Breast epithelium (tissue), 3 donors: ENCODE results near the gene NDEL1.

Experiments used
- CTCF ChIP-seq, 3 donors: fragments of 450-650 bp; IDR thresholded peaks; one replicate each; pipeline ENCODE4 v1.5.1; 2016 to 2017; ENCODE audit warnings: antibody characterized with exemption in 3 of 3, mild to moderate bottlenecking in 3 of 3, moderate library complexity in 3 of 3
- POLR2AphosphoS5 ChIP-seq, 3 donors: sonication (generic); formaldehyde crosslinking; IDR thresholded peaks; one replicate each; pipeline ENCODE4 v1.6.1; 2017; ENCODE audit warnings: antibody characterized with exemption in 3 of 3

DNA sequence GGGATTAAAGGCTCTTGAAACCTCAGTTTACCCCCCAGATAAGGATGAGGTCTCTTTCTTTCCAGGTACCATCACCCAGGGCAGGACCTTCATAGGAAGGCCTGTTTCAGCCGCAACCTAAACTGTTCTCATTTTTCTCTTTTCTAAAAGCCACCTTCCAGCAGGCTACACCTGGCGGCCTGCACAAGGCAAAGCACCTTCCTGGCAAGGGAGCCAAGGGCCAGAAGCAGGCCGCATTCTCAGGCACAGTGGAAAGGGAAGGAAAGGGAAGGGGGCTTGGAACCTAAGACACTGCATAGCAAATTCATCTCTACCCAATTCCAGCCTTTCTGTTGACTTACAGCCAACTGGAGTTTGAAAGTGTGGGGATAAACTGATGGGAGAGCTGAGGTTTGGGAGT lies 8.9 kb upstream of the NDEL1 start:
- TF ChIP-seq CTCF (IDR thresholded peaks at IDR 0.05) (no peak), POLR2AphosphoS5 (IDR thresholded peaks at IDR 0.05) (no peak)
